GM18499 (cell line): ENCODE measurements around the gene URAD.

Experiments used
- ATAC-seq: cut with Tn5 transposase; IDR thresholded peaks from one replicate; pipeline ENCODE4 v1.9.1; 2021; ENCODE audit warnings: moderate number of reproducible peaks; ENCODE audit not compliant: insufficient read depth, unreplicated experiment

Gene URAD

GRCh38 chr13:28001049-28001448 lies 12.6 kb upstream of the URAD start:
- ATAC-seq, result no peak

- no peak for ATAC-seq
Observed at GRCh38 chr13:28000567-28000966, 12.1 kb upstream of the URAD start.

- no peak for ATAC-seq
Observed at GRCh38 chr13:27997904-27998522, 9.5 kb upstream of the URAD start.

- ATAC-seq, result no peak
Observed at GRCh38 chr13:27991881-27992280, 3.4 kb upstream of the URAD start.

- no peak for ATAC-seq
Observed at GRCh38 chr13:27985600-27985999, 2.9 kb downstream of the URAD start.

- ATAC-seq, result no peak
Observed at GRCh38 chr13:27982361-27982760, 6.1 kb downstream of the URAD start.

GRCh38 chr13:27981006-27981708 lies 7.3 kb downstream of the URAD start:
- no peak for ATAC-seq

GRCh38 chr13:27980280-27980998 lies 8.1 kb downstream of the URAD start:
- no peak for ATAC-seq

- ATAC-seq, result no peak
Observed at GRCh38 chr13:27979765-27980279, 8.7 kb downstream of the URAD start.

- ATAC-seq, result no peak
Observed at GRCh38 chr13:27979001-27979643, 9.4 kb downstream of the URAD start.

GRCh38 chr13:27978301-27978968 lies 10.1 kb downstream of the URAD start:
- ATAC-seq, result no peak

- no peak for ATAC-seq
Observed at GRCh38 chr13:27977476-27978300, 10.8 kb downstream of the URAD start.

GRCh38 chr13:27976362-27977091 lies 12.0 kb downstream of the URAD start:
- ATAC-seq, result no peak

GRCh38 chr13:27975564-27976361 lies 12.7 kb downstream of the URAD start:
- ATAC-seq, result no peak

GRCh38 chr13:27973961-27974662 lies 14.4 kb downstream of the URAD start:
- ATAC-seq, result no peak

- ATAC-seq, result no peak
Observed at GRCh38 chr13:27973291-27973690, 15.2 kb downstream of the URAD start.

- ATAC-seq, result no peak
Observed at GRCh38 chr13:27972478-27972820, 16.0 kb downstream of the URAD start.
